Coronary artery (tissue), 2 donors: ENCODE data around the gene CMTM7.
"Not testable (repeated sequence)": the region's sequence is repeated elsewhere in the genome, so short reads cannot be mapped to it uniquely, and the experiment has no call there.

ENCODE experiments used
- DNase-seq: peaks from one replicate; pipeline ENCODE4 v3.0.0-alpha.2; 2017; ENCODE audit warnings: low spot score
- H3K27ac ChIP-seq, 2 donors: fragments of 200-600 bp; sonication (generic); one replicate each; pipeline ENCODE4 v1.5.1; 2016 to 2019
- H3K4me3 ChIP-seq: fragments of 200-600 bp; sonication (generic); 2 replicates; pipeline ENCODE4 v1.5.1; 2016; ENCODE audit warnings: mild to moderate bottlenecking, moderate library complexity
- CTCF ChIP-seq: fragments of 200-600 bp; sonication (generic); IDR thresholded peaks from one replicate; pipeline ENCODE4 v1.5.1; 2019; ENCODE audit warnings: antibody characterized with exemption

The CMTM7 gene

GRCh38 chr3:32463415-32463814 is 71.8 kb downstream of the CMTM7 start:
- not testable (repeated sequence) for H3K4me3 ChIP-seq, H3K27ac ChIP-seq, DNase-seq

- not testable (repeated sequence) for H3K27ac ChIP-seq, H3K4me3 ChIP-seq, DNase-seq
These were observed 73.1 kb downstream of the CMTM7 start for GRCh38 chr3:32464726-32465125.

GRCh38 chr3:32466808-32467207 is 75.2 kb downstream of the CMTM7 start:
- not testable (repeated sequence) for H3K27ac ChIP-seq, DNase-seq, H3K4me3 ChIP-seq

GRCh38 chr3:32467333-32468070 is 75.8 kb downstream of the CMTM7 start:
- DNase-seq = no peak
- TF ChIP-seq CTCF = peak; percentile 99
- peak overlapping the region; percentile 69 for H3K4me3 ChIP-seq
- H3K27ac ChIP-seq = no peak overlapping the region

GRCh38 chr3:32469151-32469874 is 77.7 kb downstream of the CMTM7 start:
- Histone ChIP-seq H3K4me3 (no peak overlapping the region), H3K27ac (no peak overlapping the region)
- no peak for TF ChIP-seq CTCF
- DNase-seq = no peak

GRCh38 chr3:32470362-32470761 is 78.7 kb downstream of the CMTM7 start:
- TF ChIP-seq CTCF = no peak
- H3K4me3 ChIP-seq = no peak overlapping the region
- no peak for DNase-seq
- no peak overlapping the region for H3K27ac ChIP-seq

GRCh38 chr3:32471246-32471645 is 79.6 kb downstream of the CMTM7 start:
- H3K27ac ChIP-seq = no peak overlapping the region
- no peak for DNase-seq
- no peak overlapping the region for H3K4me3 ChIP-seq
- no peak for TF ChIP-seq CTCF

- not testable (repeated sequence) for H3K27ac ChIP-seq, DNase-seq, H3K4me3 ChIP-seq
These were observed 80.5 kb downstream of the CMTM7 start for GRCh38 chr3:32472151-32472550.

GRCh38 chr3:32474201-32474600 is 82.5 kb downstream of the CMTM7 start:
- Histone ChIP-seq H3K4me3 (no peak overlapping the region), H3K27ac (no peak overlapping the region)
- no peak for TF ChIP-seq CTCF
- DNase-seq = no peak
